Stimulated activated naive CD8-positive, alpha-beta T cell treated with anti-CD3 and anti-CD28 coated beads, Interleukin-15, amount 100 ng/mL, for 72 hours (primary cell): Measurements from ENCODE around the gene PTTG2.
A peak's percentile ranks its signal among the peaks of the same experiment; 100 is the strongest.
"Not testable (repeated sequence)": the region's sequence is repeated elsewhere in the genome, so short reads cannot be mapped to it uniquely, and the experiment has no call there.

Experiments
- ATAC-seq: fragments of 150-1000 bp; cut with Tn5 transposase; 2 replicates; pipeline ENCODE4 v1.10.0; 2021; ENCODE audit warnings: mild to moderate bottlenecking, moderate library complexity
- DNase-seq, 2 donors: peaks; one replicate each; pipeline ENCODE4 v3.0.0; 2021 to 2022
- H3K27ac Mint-ChIP-seq, 2 donors: one replicate each; pipeline ENCODE4 v1.8.0; 2022; ENCODE audit warnings: mild to moderate bottlenecking in 2 of 2, mixed read lengths in 2 of 2, moderate library complexity in 2 of 2
- H3K27me3 Mint-ChIP-seq: one replicate; pipeline ENCODE4 v1.8.0; 2022; ENCODE audit warnings: mixed read lengths
- H3K4me1 Mint-ChIP-seq: one replicate; pipeline ENCODE4 v1.8.0; 2022; ENCODE audit warnings: mild to moderate bottlenecking, mixed read lengths
- H3K4me3 Mint-ChIP-seq, 2 donors: one replicate each; pipeline ENCODE4 v1.8.0; 2022; ENCODE audit warnings: mild to moderate bottlenecking in 2 of 2, mixed read lengths in 2 of 2, moderate library complexity in 1 of 2
- H3K9me3 Mint-ChIP-seq, 2 donors: one replicate each; pipeline ENCODE4 v1.8.0; 2022; ENCODE audit warnings: mixed read lengths in 2 of 2

The PTTG2 gene

DNA sequence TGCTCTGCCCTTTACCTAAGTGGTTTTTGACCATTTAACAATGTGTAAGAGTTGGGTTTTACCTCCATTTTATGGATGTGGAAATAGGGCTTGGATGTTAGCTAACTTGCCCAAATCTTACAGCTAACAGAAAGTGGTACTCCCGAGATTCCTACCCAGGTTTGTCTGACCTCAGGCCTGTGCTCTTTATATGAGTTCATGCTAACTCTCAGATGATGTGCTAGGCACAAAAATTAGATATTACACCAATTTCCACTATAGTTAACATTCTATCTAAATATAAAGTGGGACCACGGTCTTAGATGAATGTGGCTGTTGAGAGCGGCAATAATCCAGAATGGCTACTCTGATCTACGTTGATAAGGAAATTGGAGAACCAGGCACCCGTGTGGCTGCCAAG lies at the start of gene PTTG2:
Gene PTTG2, plus strand, starts transcription at position 301 of the 400 bp plus-strand sequence. Its CDS starts 37 bp downstream, at position 338.
- Mint-ChIP-seq H3K4me1 (peaks cover 12% of the 10 kb centered on the region), H3K9me3 (no peaks in the 10 kb centered on the region), H3K27me3 (no peaks in the 10 kb centered on the region), H3K27ac (no peak within 1 kb of the TSS), H3K4me3 (no peak within 1 kb of the TSS)
- DNase-seq (no peak), ATAC-seq (no peak)

DNA sequence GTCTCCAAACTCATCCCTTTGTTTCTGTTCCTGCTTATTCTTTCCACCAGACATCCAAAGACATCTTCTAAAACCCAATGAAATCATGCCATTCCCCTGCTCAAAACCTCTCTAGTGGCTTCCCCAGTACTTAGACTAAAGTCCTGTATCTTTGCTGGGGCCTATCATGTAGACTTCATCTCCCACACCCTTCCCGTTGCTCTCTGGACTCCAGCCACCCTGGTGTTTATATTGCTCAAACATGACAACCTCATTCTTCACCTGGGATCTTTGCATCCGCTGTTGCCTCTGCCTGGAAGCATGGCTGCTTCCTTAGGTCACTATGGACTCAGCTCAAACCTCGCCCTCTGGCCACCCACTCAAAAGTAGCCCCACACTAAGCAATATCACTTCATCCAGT lies 45.7 kb upstream of the PTTG2 start:
- Mint-ChIP-seq H3K27me3 (no peaks in the 10 kb centered on the region), H3K4me3 (no peak overlapping the region), H3K9me3 (no peaks in the 10 kb centered on the region), H3K4me1 (peaks cover 6% of the 10 kb centered on the region), H3K27ac (no peak overlapping the region)
- DNase-seq (no peak), ATAC-seq (no peak)

DNA sequence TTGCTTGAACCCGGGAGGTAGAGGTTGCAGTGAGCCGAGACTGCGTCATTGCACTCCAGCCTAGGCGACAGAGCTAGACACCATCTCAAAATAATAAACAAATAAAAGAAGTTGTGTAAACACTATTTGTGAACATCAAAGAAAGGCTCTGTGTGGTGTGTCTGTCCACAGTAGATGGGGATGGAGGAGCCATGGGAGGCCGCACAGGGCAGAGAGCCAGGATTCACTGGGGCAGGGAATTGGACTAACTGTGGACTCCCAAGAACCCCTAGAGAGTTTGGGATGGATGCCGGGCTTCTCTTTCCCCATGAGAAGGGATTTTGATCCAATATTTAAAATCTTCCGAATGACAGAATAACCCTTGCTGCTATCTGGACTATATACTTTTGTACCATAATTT lies 42.8 kb upstream of the PTTG2 start:
- H3K4me3 Mint-ChIP-seq, result no peak overlapping the region
- no peak overlapping the region for H3K27ac Mint-ChIP-seq

DNA sequence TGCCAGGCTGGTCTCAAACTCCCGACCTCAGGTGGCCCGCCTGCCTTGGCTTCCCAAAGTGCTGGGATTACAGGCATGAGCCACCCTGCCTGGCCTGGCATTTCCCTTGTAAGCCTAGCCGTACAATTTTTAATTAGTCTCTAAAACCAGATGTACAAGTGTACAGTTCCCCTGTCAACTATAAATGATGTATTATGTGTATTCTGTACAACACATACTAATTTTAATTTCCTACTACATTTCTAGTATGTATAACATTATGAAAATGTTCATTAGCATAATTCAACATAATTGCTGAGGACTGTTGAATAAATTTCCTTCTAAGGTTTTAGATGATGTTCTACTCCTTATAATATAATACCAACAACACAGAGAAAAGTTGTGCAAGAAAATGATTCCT lies 41.5 kb upstream of the PTTG2 start:
- no peak for ATAC-seq
- H3K4me1 Mint-ChIP-seq, result peaks cover 13% of the 10 kb centered on the region
- no peak overlapping the region for H3K27ac Mint-ChIP-seq
- no peaks in the 10 kb centered on the region for H3K9me3 Mint-ChIP-seq
- H3K27me3 Mint-ChIP-seq, result no peaks in the 10 kb centered on the region
- no peak overlapping the region for H3K4me3 Mint-ChIP-seq
- DNase-seq, result no peak

More for the DNA sequence above, 42.8 kb upstream of the PTTG2 start:
- Mint-ChIP-seq H3K4me1 (peaks cover 8% of the 10 kb centered on the region), H3K9me3 (no peaks in the 10 kb centered on the region), H3K27me3 (no peaks in the 10 kb centered on the region)
- ATAC-seq (no peak), DNase-seq (no peak)

DNA sequence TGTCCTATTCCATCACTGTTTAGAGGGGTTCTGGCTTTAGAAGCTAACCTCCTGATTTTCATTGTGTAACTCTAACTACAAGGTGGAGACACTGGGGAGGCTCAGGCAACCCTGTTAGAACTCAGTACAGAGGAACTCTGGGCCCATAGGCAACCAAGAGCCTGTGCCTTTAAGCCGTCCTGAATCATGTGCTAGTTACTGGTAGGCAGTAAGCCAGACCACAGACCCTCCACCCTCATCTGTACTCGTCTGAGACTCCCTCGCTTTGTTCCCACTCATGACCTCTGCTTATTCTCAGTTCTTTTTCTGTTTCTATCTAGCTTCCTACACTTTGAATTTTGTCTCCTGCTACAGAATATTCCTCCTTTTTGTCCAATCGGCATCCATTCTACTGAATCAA lies 37.9 kb upstream of the PTTG2 start:
- H3K27me3 Mint-ChIP-seq, result no peaks in the 10 kb centered on the region
- DNase-seq (no peak), ATAC-seq (peak; percentile 70)
- peak overlapping the region; percentile 61 to 72 for H3K27ac Mint-ChIP-seq
- H3K4me1 Mint-ChIP-seq, result peaks cover 17% of the 10 kb centered on the region
- no peaks in the 10 kb centered on the region for H3K9me3 Mint-ChIP-seq
- H3K4me3 Mint-ChIP-seq, result no peak overlapping the region

DNA sequence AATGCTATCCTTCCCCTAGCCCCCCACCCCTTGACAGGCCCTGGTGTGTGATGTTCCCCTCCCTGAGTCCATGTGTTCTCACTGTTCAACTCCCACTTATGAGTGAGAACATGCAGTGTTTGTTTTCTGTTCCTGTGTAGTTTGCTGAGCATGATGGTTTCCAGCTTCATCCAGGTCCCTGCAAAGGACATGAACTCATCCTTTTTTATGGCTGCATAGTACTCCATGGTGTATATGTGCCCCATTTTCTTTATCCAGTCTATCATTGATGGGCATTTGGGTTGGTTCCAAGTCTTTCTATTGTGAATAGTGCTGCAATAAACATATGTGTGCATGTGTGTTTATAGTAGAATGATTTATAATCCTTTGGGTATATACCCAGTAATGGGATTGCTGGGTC lies 37.1 kb upstream of the PTTG2 start:
- not testable (repeated sequence) for DNase-seq, H3K27me3 Mint-ChIP-seq, H3K9me3 Mint-ChIP-seq, ATAC-seq, H3K4me3 Mint-ChIP-seq, H3K27ac Mint-ChIP-seq
- H3K4me1 Mint-ChIP-seq, result peaks cover 24% of the 10 kb centered on the region

DNA sequence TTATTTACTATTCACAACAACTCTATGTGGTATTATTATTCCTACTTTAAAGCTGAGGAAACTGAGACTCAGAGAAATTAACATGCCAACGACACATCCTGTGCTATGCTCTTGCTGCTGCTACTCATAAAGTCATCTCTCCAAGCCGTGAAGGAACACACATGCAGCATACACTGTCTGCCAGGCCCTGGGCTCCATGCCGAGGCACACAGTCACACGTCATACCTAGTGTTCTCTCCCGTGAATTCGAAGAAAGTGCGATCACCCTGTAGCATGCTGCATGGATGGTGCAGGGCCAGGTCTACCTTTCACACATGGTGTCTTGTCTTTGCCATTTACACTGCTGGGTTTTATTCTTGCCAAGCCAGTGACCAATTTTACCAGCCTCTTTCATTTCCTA lies 35.3 kb upstream of the PTTG2 start:
- Mint-ChIP-seq H3K27me3 (no peaks in the 10 kb centered on the region), H3K9me3 (no peaks in the 10 kb centered on the region), H3K4me3 (no peak overlapping the region), H3K27ac (no peak overlapping the region), H3K4me1 (peaks cover 42% of the 10 kb centered on the region)
- ATAC-seq (no peak), DNase-seq (no peak)

DNA sequence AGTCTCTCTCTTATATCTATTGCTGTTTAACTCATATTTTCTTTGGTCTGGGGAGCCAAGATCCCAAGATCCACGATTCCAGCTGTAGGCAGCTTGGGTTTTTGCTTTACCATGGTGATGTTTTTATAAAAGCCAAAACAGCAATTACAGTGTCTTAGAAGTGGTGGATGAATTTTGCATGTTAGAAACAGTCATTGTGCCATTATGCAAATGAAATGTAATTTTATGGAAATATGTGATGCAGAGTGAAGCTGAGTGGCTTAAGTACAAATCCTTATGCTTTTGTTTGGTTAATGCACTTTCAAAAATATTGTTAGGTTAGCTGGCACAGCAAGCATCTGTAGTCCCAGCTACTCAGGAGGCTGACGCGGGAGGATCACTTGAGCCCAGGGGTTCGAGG lies 32.8 kb upstream of the PTTG2 start:
- H3K27ac Mint-ChIP-seq, result no peak overlapping the region
- no peak for ATAC-seq
- H3K9me3 Mint-ChIP-seq, result no peaks in the 10 kb centered on the region
- no peak overlapping the region for H3K4me3 Mint-ChIP-seq
- no peaks in the 10 kb centered on the region for H3K27me3 Mint-ChIP-seq
- DNase-seq, result no peak
- H3K4me1 Mint-ChIP-seq, result peaks cover 37% of the 10 kb centered on the region

DNA sequence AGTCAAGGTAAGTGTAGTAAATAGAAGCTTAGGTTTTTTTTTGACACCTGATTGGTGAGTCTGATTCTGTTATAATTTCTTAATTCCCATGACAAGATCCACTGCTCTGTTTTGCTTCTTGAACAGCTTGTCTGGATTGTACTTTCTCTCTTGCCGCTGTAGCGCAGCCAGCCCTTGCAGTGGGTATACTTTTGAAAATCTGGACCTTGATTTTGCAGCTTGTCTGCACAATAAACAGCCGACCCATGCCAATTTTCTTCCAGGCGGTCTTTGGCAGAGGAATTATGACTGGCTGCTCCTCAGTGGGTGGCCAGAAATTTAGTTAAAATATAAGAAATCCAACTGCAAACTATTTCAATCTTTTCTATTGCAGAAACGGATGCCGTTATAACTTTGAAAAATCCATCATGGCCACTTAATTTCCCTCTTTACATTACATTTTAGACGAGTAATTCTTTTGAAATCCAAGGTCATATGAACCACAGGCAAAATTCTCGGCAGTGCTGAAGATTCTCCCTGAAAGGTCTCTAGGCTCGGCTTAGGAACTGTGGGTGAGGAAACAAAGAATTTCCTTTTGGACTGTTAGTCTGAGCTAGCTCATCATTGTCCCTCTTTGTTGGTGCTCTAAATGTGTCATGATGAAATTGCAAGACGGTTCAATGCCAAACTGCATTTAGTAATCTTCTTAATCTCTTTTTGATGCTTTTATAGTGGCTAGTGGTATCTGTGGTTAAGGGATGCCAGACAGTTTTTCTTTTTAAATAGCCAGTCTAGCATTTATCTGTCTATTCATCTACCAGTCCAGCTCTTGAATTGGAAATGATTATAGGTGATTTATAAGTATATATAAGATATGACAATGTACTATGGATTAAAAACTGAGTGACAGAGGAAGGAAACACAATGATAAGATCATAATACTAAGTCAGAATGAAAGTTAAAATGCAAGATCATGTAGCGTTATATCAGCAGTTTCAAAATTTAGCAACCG lies 31.5 kb upstream of the PTTG2 start:
- DNase-seq, result no peak
- ATAC-seq, result peak; percentile 39
- peak overlapping the region in 1 of 2 donors; percentile 54 for H3K27ac Mint-ChIP-seq
- H3K4me3 Mint-ChIP-seq, result no peak overlapping the region
- H3K9me3 Mint-ChIP-seq, result peaks cover 0 to 5% of the 10 kb centered on the region in 2 donors
- no peaks in the 10 kb centered on the region for H3K27me3 Mint-ChIP-seq
- H3K4me1 Mint-ChIP-seq, result peaks cover 33% of the 10 kb centered on the region

DNA sequence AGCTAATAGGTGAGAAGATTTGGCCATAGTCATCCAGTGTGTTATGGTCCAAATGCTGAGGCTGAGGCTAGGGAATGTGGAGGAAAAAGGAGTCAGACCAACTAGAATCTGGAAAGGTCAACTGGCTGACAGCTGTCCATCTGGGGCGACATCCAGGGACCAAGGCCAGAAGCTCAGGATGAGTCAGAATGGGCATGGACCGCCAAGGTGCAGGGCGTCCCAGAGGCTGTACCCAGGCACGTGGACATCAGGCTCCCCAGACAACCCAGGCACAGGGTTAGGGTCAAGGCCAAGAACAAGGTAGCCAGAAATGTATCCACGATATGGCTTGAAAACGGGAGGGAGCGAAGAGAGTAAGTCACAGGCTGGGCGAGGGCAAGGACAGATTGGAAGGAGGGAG lies 26.1 kb upstream of the PTTG2 start:
- ATAC-seq (no peak), DNase-seq (no peak)
- peaks cover 12% of the 10 kb centered on the region for H3K4me1 Mint-ChIP-seq
- H3K4me3 Mint-ChIP-seq, result no peak overlapping the region
- H3K9me3 Mint-ChIP-seq, result peaks cover 0 to 14% of the 10 kb centered on the region in 2 donors
- H3K27ac Mint-ChIP-seq, result no peak overlapping the region
- H3K27me3 Mint-ChIP-seq, result no peaks in the 10 kb centered on the region

DNA sequence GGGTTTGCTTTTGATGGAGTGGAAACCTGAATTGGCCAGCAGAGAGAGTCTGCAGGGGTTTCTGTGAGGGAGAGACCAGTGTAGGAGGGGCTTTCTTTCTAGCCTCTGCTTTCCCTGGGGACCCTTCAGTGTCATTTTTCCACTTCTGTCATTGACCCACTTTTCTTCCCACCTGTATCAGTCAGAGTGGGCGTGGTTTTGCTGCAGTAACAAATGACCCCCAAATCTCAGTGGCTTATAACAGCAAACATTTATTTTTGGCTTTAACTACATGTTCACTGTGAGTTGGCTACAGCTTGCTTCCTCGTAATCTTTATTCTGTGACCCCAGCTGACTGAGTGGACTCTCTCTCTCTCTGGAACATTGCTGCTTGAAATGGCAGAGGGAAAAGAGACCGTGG lies 25.6 kb upstream of the PTTG2 start:
- H3K4me3 Mint-ChIP-seq, result no peak overlapping the region
- H3K4me1 Mint-ChIP-seq, result peaks cover 7% of the 10 kb centered on the region

DNA sequence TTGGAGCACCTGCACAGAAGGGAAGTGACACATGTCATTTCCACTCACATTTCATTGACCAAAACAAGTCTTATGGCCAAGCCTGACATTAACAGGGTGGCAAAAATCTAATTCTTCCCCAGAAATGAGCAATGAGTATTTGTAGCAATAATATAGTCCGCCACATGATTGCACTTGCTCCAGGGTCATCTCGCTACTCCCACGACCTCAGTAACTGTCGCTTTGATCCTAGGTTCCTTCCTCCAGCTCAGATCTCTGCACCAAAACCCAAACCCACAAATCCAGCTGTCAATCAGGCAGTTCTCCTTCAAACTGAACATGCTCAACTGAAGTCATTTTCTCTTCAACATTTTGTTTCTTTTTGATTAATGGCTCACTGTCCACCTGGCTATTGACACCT lies 25.2 kb upstream of the PTTG2 start:
- Mint-ChIP-seq H3K27me3 (no peaks in the 10 kb centered on the region), H3K4me3 (no peak overlapping the region), H3K27ac (no peak overlapping the region), H3K9me3 (peaks cover 0 to 14% of the 10 kb centered on the region in 2 donors), H3K4me1 (peaks cover 3% of the 10 kb centered on the region)
- no peak for ATAC-seq
- DNase-seq, result no peak

More for the DNA sequence above, 25.6 kb upstream of the PTTG2 start:
- ATAC-seq (no peak), DNase-seq (no peak)
- H3K27me3 Mint-ChIP-seq, result no peaks in the 10 kb centered on the region
- peaks cover 0 to 14% of the 10 kb centered on the region in 2 donors for H3K9me3 Mint-ChIP-seq
- no peak overlapping the region for H3K27ac Mint-ChIP-seq

DNA sequence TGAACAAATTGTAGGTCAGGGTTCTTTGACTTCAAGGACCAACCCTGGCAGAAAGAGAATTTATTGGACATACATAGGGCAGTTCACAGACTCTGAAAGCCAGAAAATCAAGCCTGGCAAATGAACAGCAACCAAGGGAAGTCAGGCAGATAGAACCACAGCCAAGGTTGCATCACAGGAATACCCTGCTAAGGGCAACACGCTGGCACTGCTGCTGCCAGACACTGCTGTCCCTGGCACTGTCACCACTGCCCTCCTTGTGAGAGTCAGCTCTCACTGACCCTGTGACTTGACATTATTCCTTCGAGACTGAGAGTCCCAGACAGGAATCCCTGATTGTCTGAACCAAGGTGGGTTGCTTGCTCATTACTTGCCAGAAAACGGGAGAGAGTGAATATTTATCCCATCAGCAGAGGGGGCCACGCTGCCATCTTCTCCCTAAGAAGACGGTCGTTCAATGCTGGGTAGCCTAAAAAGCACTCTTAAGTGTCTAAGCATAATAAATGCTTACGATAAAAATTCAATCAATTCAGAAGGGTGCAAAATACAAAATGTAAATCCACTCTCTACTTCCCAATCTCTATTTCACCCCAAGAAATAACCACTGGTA lies 23.2 kb upstream of the PTTG2 start:
- H3K27me3 Mint-ChIP-seq, result no peaks in the 10 kb centered on the region
- ATAC-seq (no peak), DNase-seq (no peak)
- H3K4me1 Mint-ChIP-seq, result peaks cover 7% of the 10 kb centered on the region
- peaks cover 0 to 18% of the 10 kb centered on the region in 2 donors for H3K9me3 Mint-ChIP-seq
- H3K27ac Mint-ChIP-seq, result no peak overlapping the region
- no peak overlapping the region for H3K4me3 Mint-ChIP-seq

DNA sequence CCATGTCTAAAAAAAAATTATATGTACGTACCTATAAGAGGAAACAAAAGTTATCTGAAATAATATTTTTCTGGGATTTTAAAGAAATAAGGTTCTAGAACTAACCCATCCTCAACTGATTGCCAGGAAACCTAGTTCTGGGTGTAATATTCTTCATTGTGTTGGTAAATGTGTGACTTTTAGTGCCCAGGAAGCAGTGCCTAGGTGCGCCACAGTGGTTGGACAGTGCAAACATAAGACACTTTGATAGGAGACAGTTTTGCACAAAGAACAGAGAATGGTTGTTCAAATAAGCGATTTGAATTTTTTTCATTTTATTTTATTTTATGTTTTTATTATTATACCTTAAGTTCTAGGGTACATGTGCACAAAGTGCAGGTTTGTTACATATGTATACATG lies 22.0 kb upstream of the PTTG2 start:
- no peak for ATAC-seq

DNA sequence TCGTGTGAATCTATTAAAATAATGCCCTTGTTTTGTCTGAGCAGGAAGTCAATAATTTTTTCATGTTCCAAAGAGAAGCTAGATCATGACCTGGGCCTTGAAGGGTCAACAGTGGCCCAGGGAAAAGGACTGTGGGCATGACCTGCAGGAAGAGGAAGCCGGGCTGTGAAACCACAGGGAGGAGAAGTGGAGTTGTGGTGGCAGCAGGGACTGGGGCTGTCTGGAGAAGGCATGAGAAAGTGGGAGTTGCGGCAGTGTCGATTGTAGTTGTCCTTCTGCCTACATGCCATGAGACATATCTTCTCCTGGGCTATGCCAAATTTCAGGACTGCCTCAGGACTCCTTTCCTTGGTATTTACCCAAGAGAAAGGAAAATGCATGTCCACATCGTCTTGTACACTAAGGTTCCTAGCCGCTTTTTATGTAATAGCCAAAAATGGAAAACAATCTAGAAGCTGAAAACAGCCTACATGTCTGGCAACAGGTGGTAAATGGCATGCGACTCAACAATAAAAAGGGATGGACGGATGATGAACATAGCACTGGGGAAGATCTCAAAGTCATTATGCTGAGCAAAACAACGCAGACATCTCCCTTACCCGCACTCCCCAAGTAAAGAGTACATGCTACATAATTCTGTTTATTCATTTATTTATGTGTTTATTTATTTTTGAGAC lies 13.6 kb upstream of the PTTG2 start:
- no peak for ATAC-seq

More for the DNA sequence above, 22.0 kb upstream of the PTTG2 start:
- Mint-ChIP-seq H3K27ac (no peak overlapping the region), H3K4me3 (no peak overlapping the region), H3K4me1 (peaks cover 10% of the 10 kb centered on the region), H3K27me3 (no peaks in the 10 kb centered on the region), H3K9me3 (peaks cover 0 to 18% of the 10 kb centered on the region in 2 donors)
- no peak for DNase-seq

DNA sequence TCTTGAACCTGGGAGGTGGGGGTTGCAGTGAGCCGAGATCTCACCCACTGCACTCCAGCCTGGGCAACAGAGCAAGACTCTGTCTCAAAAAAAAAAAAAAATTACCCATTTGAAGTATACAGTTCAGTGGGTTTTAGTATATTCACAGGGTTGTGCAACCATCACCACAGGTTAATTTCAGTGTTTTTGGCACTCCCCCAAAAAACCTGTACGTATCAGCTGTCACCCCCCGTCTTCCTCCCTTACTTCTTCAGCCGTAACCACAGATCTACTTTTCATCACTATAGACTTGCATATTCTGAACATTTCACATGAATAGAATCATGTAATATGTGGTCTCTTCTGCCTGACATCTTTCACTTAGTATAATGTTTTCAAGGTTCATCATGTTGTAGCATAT lies 11.7 kb upstream of the PTTG2 start:
- H3K4me1 Mint-ChIP-seq, result peaks cover 29% of the 10 kb centered on the region
- no peaks in the 10 kb centered on the region for H3K27me3 Mint-ChIP-seq
- peak overlapping the region in 1 of 2 donors; percentile 4 for H3K27ac Mint-ChIP-seq
- H3K9me3 Mint-ChIP-seq, result no peaks in the 10 kb centered on the region
- ATAC-seq (peak; percentile 78), DNase-seq (no peak)
- H3K4me3 Mint-ChIP-seq, result peak overlapping the region in 1 of 2 donors; percentile 5

More for the DNA sequence above, 13.6 kb upstream of the PTTG2 start:
- H3K9me3 Mint-ChIP-seq, result peaks cover 0 to under 1% of the 10 kb centered on the region in 2 donors
- DNase-seq, result no peak
- no peak overlapping the region for H3K27ac Mint-ChIP-seq
- H3K27me3 Mint-ChIP-seq, result no peaks in the 10 kb centered on the region
- H3K4me3 Mint-ChIP-seq, result no peak overlapping the region
- H3K4me1 Mint-ChIP-seq, result peaks cover 35% of the 10 kb centered on the region
